Measurements from ENCODE around the gene RAC2. TPM values are rescaled to one million over a fixed set of nuclear protein-coding genes. Genes with fewer than 3 reads are reported as not detected.

RAC2 gene
- total RNA-seq, 4 donors from 2014 or later, result 17.3 to 27.1 (median 19.6) TPM

DNA sequence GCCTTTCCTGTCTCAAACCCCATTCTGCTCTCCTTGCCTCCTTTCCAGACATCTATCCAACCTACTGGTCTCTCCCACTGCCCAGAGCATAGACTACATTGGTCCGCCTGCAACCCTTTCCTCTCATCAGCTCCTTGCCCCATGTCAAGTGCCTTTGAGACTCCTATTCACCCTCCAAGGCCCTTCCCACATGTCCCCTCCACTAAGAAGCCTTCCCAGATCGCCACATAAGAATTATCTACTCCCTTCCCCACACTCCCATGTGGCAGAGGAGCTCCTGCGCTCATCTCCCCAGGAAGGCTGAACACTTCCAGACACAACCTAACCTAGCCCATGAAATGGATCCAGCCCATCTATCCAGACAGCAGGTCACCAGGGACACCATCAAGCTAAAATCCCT, 66.3 kb downstream of the RAC2 start:
- H3K27me3 ChIP-seq, result peaks cover 0 to 34% (median 0%) of the 10 kb centered on the region in 4 donors
- H3K4me1 ChIP-seq, result peaks cover 31 to 57% (median 35%) of the 10 kb centered on the region in 3 donors
- H3K36me3 ChIP-seq, result peaks cover 0 to 8% (median 0%) of the 10 kb centered on the region in 3 donors
- 85 to 86% methylated on average over 3 of the region's 3 CpGs for WGBS, 2 donors
- TF ChIP-seq, protein P1, sequence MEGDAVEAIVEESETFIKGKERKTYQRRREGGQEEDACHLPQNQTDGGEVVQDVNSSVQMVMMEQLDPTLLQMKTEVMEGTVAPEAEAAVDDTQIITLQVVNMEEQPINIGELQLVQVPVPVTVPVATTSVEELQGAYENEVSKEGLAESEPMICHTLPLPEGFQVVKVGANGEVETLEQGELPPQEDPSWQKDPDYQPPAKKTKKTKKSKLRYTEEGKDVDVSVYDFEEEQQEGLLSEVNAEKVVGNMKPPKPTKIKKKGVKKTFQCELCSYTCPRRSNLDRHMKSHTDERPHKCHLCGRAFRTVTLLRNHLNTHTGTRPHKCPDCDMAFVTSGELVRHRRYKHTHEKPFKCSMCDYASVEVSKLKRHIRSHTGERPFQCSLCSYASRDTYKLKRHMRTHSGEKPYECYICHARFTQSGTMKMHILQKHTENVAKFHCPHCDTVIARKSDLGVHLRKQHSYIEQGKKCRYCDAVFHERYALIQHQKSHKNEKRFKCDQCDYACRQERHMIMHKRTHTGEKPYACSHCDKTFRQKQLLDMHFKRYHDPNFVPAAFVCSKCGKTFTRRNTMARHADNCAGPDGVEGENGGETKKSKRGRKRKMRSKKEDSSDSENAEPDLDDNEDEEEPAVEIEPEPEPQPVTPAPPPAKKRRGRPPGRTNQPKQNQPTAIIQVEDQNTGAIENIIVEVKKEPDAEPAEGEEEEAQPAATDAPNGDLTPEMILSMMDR (IDR thresholded peaks at IDR 0.05), result no peak
- no peak for TF ChIP-seq POLR2A (IDR thresholded peaks at IDR 0.05)
- no peak for DNase-seq
- intact Hi-C loops (cut with DNase I), result no loop called here
- H3K27ac ChIP-seq, result peak overlapping the region in 1 of 4 donors; percentile 40
- H3K9me3 ChIP-seq, result no peaks in the 10 kb centered on the region
- no peak overlapping the region for H3K4me3 ChIP-seq

DNA sequence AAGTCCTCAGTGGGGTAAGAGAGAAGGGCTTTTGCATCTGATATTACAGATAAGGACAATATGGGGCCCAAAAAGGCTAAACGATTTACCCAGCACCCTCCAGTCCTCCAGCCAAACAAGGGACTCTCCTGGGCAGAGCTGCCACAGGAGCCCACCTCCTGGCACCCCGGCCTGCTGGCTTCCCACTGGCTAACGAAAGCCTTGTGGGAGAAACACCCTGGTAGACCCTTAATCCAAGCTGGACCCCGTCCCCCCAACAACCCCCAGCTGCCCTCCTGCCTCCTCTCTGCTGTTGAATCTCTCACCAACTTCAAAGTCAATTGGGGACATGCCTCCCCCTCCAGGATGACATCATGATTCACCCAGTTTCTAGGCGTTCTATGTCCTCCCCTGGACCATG, 66.8 kb downstream of the RAC2 start:
- Histone ChIP-seq H3K36me3 (peaks cover 0 to 4% (median 0%) of the 10 kb centered on the region in 3 donors), H3K27ac (peak overlapping the region in 3 of 4 donors; percentile 42 to 53 (median 45)), H3K4me3 (no peak overlapping the region), H3K27me3 (peaks cover 0 to 38% (median 0%) of the 10 kb centered on the region in 4 donors), H3K9me3 (no peaks in the 10 kb centered on the region), H3K4me1 (peaks cover 31 to 57% (median 35%) of the 10 kb centered on the region in 3 donors)
- intact Hi-C loops (cut with DNase I), result no loop called here
- WGBS, 2 donors, result 63 to 64% methylated on average over 1 to 4 of the region's 5 CpGs
- DNase-seq, result no peak
- TF ChIP-seq, protein P1 (IDR thresholded peaks at IDR 0.05), result no peak
- no peak for TF ChIP-seq POLR2A (IDR thresholded peaks at IDR 0.05)

DNA sequence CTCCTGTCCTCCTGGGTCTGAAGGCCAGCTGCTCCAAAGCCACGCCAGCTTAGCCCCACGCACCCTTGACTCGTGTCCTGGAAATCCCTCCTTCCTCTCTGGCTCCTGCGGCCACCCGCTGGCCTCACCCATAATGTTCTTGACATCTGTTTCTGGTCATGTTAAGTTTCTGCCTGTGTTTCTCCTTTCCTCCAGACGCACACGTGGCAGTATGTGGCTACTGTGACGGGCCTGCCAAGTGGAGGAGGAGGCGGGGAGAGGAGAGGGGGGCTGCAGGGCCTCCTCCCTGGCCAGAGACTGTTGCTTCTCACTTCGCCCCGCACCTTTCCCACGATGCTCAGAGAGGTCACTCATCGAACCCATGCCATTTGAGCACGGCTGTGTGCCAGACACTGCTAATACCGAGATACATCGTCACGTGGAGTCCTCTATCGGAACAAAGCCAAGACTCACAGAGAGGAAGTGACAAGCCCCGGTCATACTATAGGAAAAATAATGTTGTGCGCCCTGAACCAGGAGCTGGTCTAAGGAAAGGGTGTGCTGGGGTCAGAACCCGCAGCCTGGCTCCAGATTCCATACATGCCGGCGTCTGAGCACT, 67.5 kb downstream of the RAC2 start:
- peak overlapping the region in 1 of 4 donors; percentile 29 for H3K4me3 ChIP-seq
- TF ChIP-seq POLR2A (IDR thresholded peaks at IDR 0.05), result no peak
- TF ChIP-seq, protein P1 (IDR thresholded peaks at IDR 0.05), result no peak
- no peak for DNase-seq
- no peaks in the 10 kb centered on the region for H3K36me3 ChIP-seq
- H3K4me1 ChIP-seq, result peaks cover 31 to 57% (median 35%) of the 10 kb centered on the region in 3 donors
- peak overlapping the region in 3 of 4 donors; percentile 42 to 53 (median 45) for H3K27ac ChIP-seq
- H3K9me3 ChIP-seq, result no peaks in the 10 kb centered on the region
- 24 to 25% methylated on average over 10 to 21 of the region's 23 CpGs for WGBS, 2 donors
- peaks cover 0 to 39% (median 0%) of the 10 kb centered on the region in 4 donors for H3K27me3 ChIP-seq
- intact Hi-C loops (cut with DNase I), result no loop called here

DNA sequence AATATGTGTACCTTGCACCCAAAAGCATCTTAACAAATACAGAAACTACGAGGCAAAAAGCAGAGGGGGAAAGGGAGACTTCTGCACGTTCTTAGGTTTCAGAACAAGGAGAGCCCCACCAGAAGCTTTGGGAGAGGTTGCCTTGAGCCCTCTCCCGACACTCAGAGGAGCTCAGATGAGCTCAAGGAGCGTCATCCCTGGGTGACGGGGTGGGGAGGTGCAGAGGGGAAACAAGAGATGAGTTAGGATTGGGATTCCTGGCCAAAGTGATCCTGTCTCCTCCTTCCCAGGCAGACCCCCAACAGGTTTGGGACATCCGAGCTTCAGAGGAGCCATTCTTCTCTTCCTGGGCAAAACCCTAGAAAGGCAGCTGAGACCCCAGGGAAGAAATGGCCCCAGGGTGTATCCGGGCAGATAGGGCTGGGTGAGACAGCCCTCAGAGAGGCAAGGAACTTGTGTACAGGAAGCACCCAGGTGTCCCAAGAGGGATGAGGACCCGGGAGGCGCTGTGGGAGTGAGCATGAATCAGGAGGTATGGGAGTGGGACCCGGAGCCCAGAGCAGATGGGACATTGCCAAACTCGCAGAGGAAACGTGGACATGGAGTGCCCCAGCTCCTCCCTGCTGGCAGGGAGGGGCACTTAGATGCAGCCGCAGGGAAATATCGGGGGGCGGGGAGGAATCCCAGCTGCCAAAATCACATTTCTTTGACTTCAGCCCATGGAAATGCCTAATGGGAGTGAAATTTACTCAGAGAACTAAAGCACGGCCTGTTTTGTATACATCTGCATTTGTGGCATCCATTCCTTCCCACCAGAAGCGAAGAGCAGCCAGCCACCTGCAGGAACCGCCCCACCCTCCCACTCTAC, 68.4 kb downstream of the RAC2 start:
- Histone ChIP-seq H3K9me3 (no peaks in the 10 kb centered on the region), H3K4me1 (peaks cover 31 to 61% (median 35%) of the 10 kb centered on the region in 3 donors), H3K4me3 (no peak overlapping the region), H3K27me3 (peaks cover 0 to 39% (median 0%) of the 10 kb centered on the region in 4 donors), H3K27ac (peak overlapping the region in 3 of 4 donors; percentile 42 to 53 (median 45)), H3K36me3 (no peaks in the 10 kb centered on the region)
- WGBS, 2 donors, result 47 to 60% methylated on average over 15 to 16 of the region's 18 CpGs
- DNase-seq, result no peak
- intact Hi-C loops (cut with DNase I), result no loop called here
- TF ChIP-seq, protein P1 (IDR thresholded peaks at IDR 0.05), result no peak
- TF ChIP-seq POLR2A (IDR thresholded peaks at IDR 0.05), result no peak

Small RNA genes lying within 50 kb of the gene (small RNA-seq; reads per million reads assigned to genes)
- 0 reads per million in 4 donors for gene Z82188.1

Other genes starting within 250 kb of the RAC2 start
- 100 to 1,000 TPM in 2 of 4 donors, 10 to 100 TPM in 2; 60.8 to 163 (median 82.9) TPM for gene TST, start 224.8 kb downstream of the RAC2 start, total RNA-seq
- 100 to 1,000 TPM in 3 of 4 donors, 10 to 100 TPM in 1; 88.4 to 160 (median 132) TPM for gene MPST, start 224.5 kb downstream of the RAC2 start, total RNA-seq
- 10 to 100 TPM in 1 of 4 donors, 1 to 10 TPM in 3; 1.1 to 10.7 (median 6.5) TPM for gene KCTD17, start 192.5 kb downstream of the RAC2 start, total RNA-seq
- gene TMPRSS6, start 134.6 kb downstream of the RAC2 start, total RNA-seq, result under 1 TPM in 2 of 4 donors, not detected in 2; under 0.01 to 0.09 TPM
- 1 to 10 TPM; 1.6 to 6.5 (median 2.3) TPM for gene IL2RB, start 94.4 kb downstream of the RAC2 start, total RNA-seq
- 1 to 10 TPM; 1.1 to 1.7 (median 1.4) TPM for gene C1QTNF6, start 56.0 kb downstream of the RAC2 start, total RNA-seq
- not detected for gene SSTR3, start 31.8 kb downstream of the RAC2 start, total RNA-seq
- gene CYTH4, start 38.2 kb upstream of the RAC2 start, total RNA-seq, result 10 to 100 TPM in 1 of 4 donors, 1 to 10 TPM in 3; 1.9 to 10.3 (median 3.4) TPM
- gene ELFN2, start 183.2 kb upstream of the RAC2 start, total RNA-seq, result not detected
- gene MFNG, start 242.1 kb upstream of the RAC2 start, total RNA-seq, result 10 to 100 TPM in 1 of 4 donors, 1 to 10 TPM in 3; 3.8 to 10.3 (median 7.9) TPM